Measurements from ENCODE around the gene HLA-A.

HLA-A gene

GRCh38 chr6:29935273-29935955 is 6.9 kb upstream of the HLA-A start:
- DNase-seq = no peak

GRCh38 chr6:29938746-29939508 is 3.4 kb upstream of the HLA-A start:
- DNase-seq = no peak

GRCh38 chr6:29941016-29941415 is 1.3 kb upstream of the HLA-A start:
- no peak for DNase-seq

GRCh38 chr6:29941471-29941870 is 861 bp upstream of the HLA-A start:
- DNase-seq = peak; percentile 40

GRCh38 chr6:29941916-29942274 is 437 bp upstream of the HLA-A start:
- DNase-seq = no peak

GRCh38 chr6:29943053-29943966 is 978 bp downstream of the HLA-A start:
- no peak for DNase-seq

- no peak for DNase-seq
Measured at GRCh38 chr6:29945281-29945820, 3.0 kb downstream of the HLA-A start.

GRCh38 chr6:29946223-29947076 is 4.1 kb downstream of the HLA-A start:
- DNase-seq = no peak

GRCh38 chr6:29947077-29947980 is 5.0 kb downstream of the HLA-A start:
- peak; percentile 19 for DNase-seq

- DNase-seq = no peak
Measured at GRCh38 chr6:29948277-29948676, 5.9 kb downstream of the HLA-A start.

- no peak for DNase-seq
Measured at GRCh38 chr6:29949934-29950333, 7.6 kb downstream of the HLA-A start.

GRCh38 chr6:29951882-29952281 is 9.6 kb downstream of the HLA-A start:
- DNase-seq = no peak

- peak; percentile 88 for DNase-seq
Measured at GRCh38 chr6:29953001-29953441, 10.7 kb downstream of the HLA-A start.

GRCh38 chr6:29953686-29954085 is 11.4 kb downstream of the HLA-A start:
- DNase-seq = no peak

GRCh38 chr6:29954272-29954671 is 11.9 kb downstream of the HLA-A start:
- no peak for DNase-seq

- no peak for DNase-seq
Measured at GRCh38 chr6:29955783-29956182, 13.5 kb downstream of the HLA-A start.

- DNase-seq = no peak
Measured at GRCh38 chr6:29956518-29956917, 14.2 kb downstream of the HLA-A start.

- DNase-seq = no peak
Measured at GRCh38 chr6:29958046-29958445, 15.7 kb downstream of the HLA-A start.

- DNase-seq = no peak
Measured at GRCh38 chr6:29958921-29959320, 16.6 kb downstream of the HLA-A start.

- no peak for DNase-seq
Measured at GRCh38 chr6:29959467-29959866, 17.1 kb downstream of the HLA-A start.

- no peak for DNase-seq
Measured at GRCh38 chr6:29961966-29962365, 19.6 kb downstream of the HLA-A start.

Data from HCEC 1CT (cell line).